HL-60 (cell line): ENCODE measurements around the gene ATP8B4.

ENCODE experiments used
- CTCF ChIP-seq: IDR thresholded peaks from one replicate; pipeline ENCODE4 v1.5.1; 2011; ENCODE audit warnings: low read length, control low read depth, inconsistent platforms; ENCODE audit not compliant: insufficient read depth
- POLR2AphosphoS5 ChIP-seq: IDR thresholded peaks from 2 replicates; pipeline ENCODE4 v1.6.1; 2012; ENCODE audit warnings: low read depth
- SPI1 ChIP-seq: IDR thresholded peaks from 2 replicates; pipeline ENCODE4 v1.6.1; 2012; ENCODE audit warnings: low read depth, mild to moderate bottlenecking, borderline replicate concordance

GRCh38 chr15:49918121-49918520 is 200.9 kb downstream of the ATP8B4 start:
- TF ChIP-seq POLR2AphosphoS5 (no peak), CTCF (no peak), SPI1 (no peak)
